Hepatocyte (in vitro differentiated cells): ENCODE measurements around the gene CACYBP. TPM values are rescaled to one million over a fixed set of nuclear protein-coding genes. Genes with fewer than 3 reads are reported as not detected.

ENCODE experiments used
- DNase-seq: peaks from one replicate; pipeline ENCODE4 v3.0.0-alpha.2; 2016; ENCODE audit warnings: low spot score
- H2AFZ ChIP-seq: fragments of 200-600 bp; sonication (generic); 2 replicates; pipeline ENCODE4 v1.6.0; 2016; ENCODE audit warnings: antibody characterized with exemption, mild to moderate bottlenecking
- H3K27ac ChIP-seq: fragments of 200-600 bp; sonication (generic); 2 replicates; pipeline ENCODE4 v1.5.1; 2016; ENCODE audit warnings: mild to moderate bottlenecking
- H3K27me3 ChIP-seq: fragments of 200-600 bp; sonication (generic); 2 replicates; pipeline ENCODE4 v1.6.1; 2016
- H3K36me3 ChIP-seq: fragments of 200-600 bp; sonication (generic); replicated peaks from 2 replicates; pipeline ENCODE4 v1.5.1; 2016; ENCODE audit warnings: low read depth; ENCODE audit not compliant: insufficient read depth
- H3K4me1 ChIP-seq: fragments of 200-600 bp; sonication (generic); 2 replicates; pipeline ENCODE4 v1.5.1; 2016; ENCODE audit warnings: mild to moderate bottlenecking, moderate library complexity; ENCODE audit not compliant: insufficient read depth
- H3K4me2 ChIP-seq: fragments of 200-600 bp; sonication (generic); 2 replicates; pipeline ENCODE4 v1.6.0; 2016
- H3K4me3 ChIP-seq: fragments of 200-600 bp; sonication (generic); 2 replicates; pipeline ENCODE4 v1.5.1; 2016; ENCODE audit warnings: mild to moderate bottlenecking
- H3K79me2 ChIP-seq: fragments of 200-600 bp; sonication (generic); 2 replicates; pipeline ENCODE4 v1.6.0; 2017; ENCODE audit warnings: mild to moderate bottlenecking
- H3K9me2 ChIP-seq: fragments of 200-600 bp; sonication (generic); replicated peaks from 2 replicates; pipeline ENCODE4 v1.6.0; 2017; ENCODE audit warnings: mild to moderate bottlenecking; ENCODE audit not compliant: insufficient read depth
- H3K9me3 ChIP-seq: fragments of 200-600 bp; sonication (generic); 2 replicates; pipeline ENCODE4 v1.5.1; 2016; ENCODE audit warnings: low read depth, mild to moderate bottlenecking
- H4K20me1 ChIP-seq: fragments of 200-600 bp; sonication (generic); 2 replicates; pipeline ENCODE4 v1.6.0; 2016; ENCODE audit warnings: mild to moderate bottlenecking; ENCODE audit not compliant: insufficient read depth, poor library complexity, severe bottlenecking
- CTCF ChIP-seq: fragments of 200-600 bp; sonication (generic); IDR thresholded peaks from 2 replicates; pipeline ENCODE4 v1.5.1; 2016; ENCODE audit warnings: antibody characterized with exemption, mild to moderate bottlenecking; ENCODE audit not compliant: poor library complexity
- EZH2 ChIP-seq: fragments of 200-600 bp; sonication (generic); IDR thresholded peaks from 2 replicates; pipeline ENCODE4 v1.6.1; 2016; ENCODE audit warnings: antibody characterized with exemption, mild to moderate bottlenecking, borderline replicate concordance
- EZH2phosphoT487 ChIP-seq: fragments of 200-600 bp; sonication (generic); IDR thresholded peaks from one replicate; pipeline ENCODE4 v1.6.1; 2018; ENCODE audit warnings: antibody characterized with exemption, mild to moderate bottlenecking, low read depth, moderate library complexity; ENCODE audit not compliant: unreplicated experiment, severe bottlenecking
- WGBS: methylation state at CpG from one replicate; pipeline ENCODE4 v1.1.6; 2016; ENCODE audit warnings: low lambda C conversion rate; ENCODE audit errors: missing lambda C conversion rate; 5-methylcytosine and 5-hydroxymethylcytosine counted together
- polyA plus RNA-seq: library from polyadenylated mRNA; unstranded; fragments of >200 nt; fragmentation: Nextera tagmentation; extraction: Ambion mirVana; gene quantifications from 2 replicates; pipeline ENCODE4 v1.2.1, GENCODE V29; 2016
- total RNA-seq: library from RNA; depleted of rRNA; stranded (reverse); fragments of >200 nt; gene quantifications from 2 replicates; pipeline ENCODE4 v1.2.3, GENCODE V29; 2014

The CACYBP gene
- total and polyA plus RNA-seq, 2 experiments from 2014 or later = 79.6 to 81.7 TPM

- Histone ChIP-seq H3K9me3 (no peaks in the 10 kb centered on the region), H4K20me1 (no peaks in the 10 kb centered on the region), H3K4me1 (no peaks in the 10 kb centered on the region), H3K79me2 (peaks cover 43% of the 10 kb centered on the region), H3K27ac (no peak overlapping the region), H3K4me2 (no peak overlapping the region), H2AFZ (no peak overlapping the region), H3K9me2 (no peaks in the 10 kb centered on the region), H3K4me3 (no peak overlapping the region), H3K27me3 (no peaks in the 10 kb centered on the region), H3K36me3 (peaks cover 6% of the 10 kb centered on the region)
- no peak for DNase-seq
- WGBS = 91% methylated on average over 10 of the region's 10 CpGs
- no peak for TF ChIP-seq EZH2phosphoT487
Observed at GRCh38 chr1:175009532-175009931, 9.8 kb downstream of the CACYBP start.

GRCh38 chr1:175013445-175013844, 13.7 kb downstream of the CACYBP start:
- no peak for DNase-seq
- H3K9me3 ChIP-seq = no peaks in the 10 kb centered on the region
- no peak overlapping the region for H3K4me3 ChIP-seq
- no peaks in the 10 kb centered on the region for H3K4me1 ChIP-seq
- H2AFZ ChIP-seq = no peak overlapping the region
- H3K27me3 ChIP-seq = no peaks in the 10 kb centered on the region
- no peak for TF ChIP-seq CTCF
- TF ChIP-seq EZH2phosphoT487 = no peak
- no peak for TF ChIP-seq EZH2
- peaks cover 6% of the 10 kb centered on the region for H3K79me2 ChIP-seq
- H3K36me3 ChIP-seq = peaks cover 6% of the 10 kb centered on the region
- WGBS = 94% methylated on average over 1 of the region's 1 CpG
- no peaks in the 10 kb centered on the region for H4K20me1 ChIP-seq
- H3K4me2 ChIP-seq = no peak overlapping the region
- no peaks in the 10 kb centered on the region for H3K9me2 ChIP-seq
- H3K27ac ChIP-seq = no peak overlapping the region

DNA sequence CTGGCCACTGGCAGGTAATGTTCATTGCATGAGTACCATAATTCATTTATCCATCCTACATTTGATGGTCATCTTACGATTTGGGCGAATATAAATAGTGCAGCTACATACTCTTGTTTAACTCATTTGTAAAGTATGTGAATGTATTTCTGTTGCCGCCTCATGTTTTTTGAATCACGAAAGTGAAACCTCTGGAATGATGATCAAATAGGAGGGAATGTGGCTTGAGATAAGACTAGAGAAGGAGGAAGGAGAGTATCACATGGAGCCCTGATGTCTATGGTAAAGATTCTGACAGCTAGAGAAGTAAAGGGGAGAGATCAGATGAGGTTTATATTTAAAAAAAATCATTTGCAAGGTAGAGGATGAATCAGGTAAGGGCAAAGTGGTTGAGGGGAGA, 15.5 kb downstream of the CACYBP start:
- Histone ChIP-seq H3K4me1 (no peaks in the 10 kb centered on the region), H3K4me2 (peak overlapping the region; percentile 49), H3K36me3 (peaks cover 6% of the 10 kb centered on the region), H2AFZ (no peak overlapping the region), H3K9me2 (no peaks in the 10 kb centered on the region), H3K9me3 (no peaks in the 10 kb centered on the region), H3K27me3 (no peaks in the 10 kb centered on the region), H3K27ac (no peak overlapping the region), H3K79me2 (peaks cover 9% of the 10 kb centered on the region), H3K4me3 (no peak overlapping the region), H4K20me1 (no peaks in the 10 kb centered on the region)
- 89% methylated on average over 4 of the region's 4 CpGs for WGBS
- TF ChIP-seq EZH2phosphoT487 = no peak
- no peak for TF ChIP-seq EZH2
- TF ChIP-seq CTCF = no peak
- DNase-seq = no peak

- H3K27ac ChIP-seq = no peak overlapping the region
- H3K36me3 ChIP-seq = no peaks in the 10 kb centered on the region
- DNase-seq = no peak
- no peak overlapping the region for H3K4me3 ChIP-seq
- peaks cover 35% of the 10 kb centered on the region for H3K79me2 ChIP-seq
- no peaks in the 10 kb centered on the region for H3K27me3 ChIP-seq
- TF ChIP-seq CTCF (no peak), EZH2 (no peak), EZH2phosphoT487 (no peak)
- H3K9me3 ChIP-seq = no peaks in the 10 kb centered on the region
- no peak overlapping the region for H3K4me2 ChIP-seq
- H2AFZ ChIP-seq = no peak overlapping the region
- H3K4me1 ChIP-seq = no peaks in the 10 kb centered on the region
- H4K20me1 ChIP-seq = no peaks in the 10 kb centered on the region
- no peaks in the 10 kb centered on the region for H3K9me2 ChIP-seq
- 90% methylated on average over 3 of the region's 3 CpGs for WGBS
Observed at GRCh38 chr1:175019524-175019923, 19.8 kb downstream of the CACYBP start.
